Sigmoid colon (tissue), 7 donors: ENCODE data around the gene BRD2. TPM values are rescaled to one million over a fixed set of nuclear protein-coding genes. Genes with fewer than 3 reads are reported as not detected.
A peak's percentile ranks its signal among the peaks of the same experiment; 100 is the strongest.

Source experiments
- DNase-seq: peaks from one replicate; pipeline ENCODE4 v3.0.0-alpha.2; 2019
- H3K27ac ChIP-seq, 4 donors: fragments of 200-600 bp; sonication (generic); one replicate each; pipeline ENCODE4 v1.5.1; 2016 to 2019; ENCODE audit warnings: mild to moderate bottlenecking in 1 of 4
- H3K27me3 ChIP-seq, 3 donors: fragments of 200-600 bp; sonication (generic); one replicate each; pipeline ENCODE4 v1.5.1; 2019; ENCODE audit warnings: mild to moderate bottlenecking in 1 of 3
- H3K36me3 ChIP-seq, 4 donors: fragments of 200-600 bp; sonication (generic); one replicate each; pipeline ENCODE4 v1.5.1; 2016 to 2019
- H3K4me1 ChIP-seq, 4 donors: fragments of 200-600 bp; sonication (generic); one replicate each; pipeline ENCODE4 v1.5.1; 2017 to 2019
- H3K4me3 ChIP-seq, 4 donors: fragments of 200-600 bp; sonication (generic); one replicate each; pipeline ENCODE4 v1.5.1; 2017 to 2019; ENCODE audit warnings: mild to moderate bottlenecking in 2 of 4, moderate library complexity in 1 of 4
- H3K9me3 ChIP-seq, 4 donors: fragments of 200-600 bp in 3 of 4; sonication (generic) in 3 of 4; one replicate each; pipeline versions ENCODE4 v1.5.1 to v1.6.1; 2013 to 2019
- CTCF ChIP-seq, 4 experiments: fragments of 450-650 bp in 3 of 4; fragments of 200-600 bp in 1 of 4; IDR thresholded peaks; one replicate each; pipeline ENCODE4 v1.5.1; 2016 to 2019; ENCODE audit warnings: antibody characterized with exemption in 4 of 4, mild to moderate bottlenecking in 3 of 4, moderate library complexity in 2 of 4
- EP300 ChIP-seq, 4 donors: sonication (generic); formaldehyde crosslinking; IDR thresholded peaks; one replicate each; pipeline ENCODE4 v1.6.1; 2017; ENCODE audit warnings: antibody characterized with exemption in 4 of 4
- POLR2A ChIP-seq, 2 donors: fragments of 450-650 bp; IDR thresholded peaks; one replicate each; pipeline ENCODE4 v1.6.1; 2016; ENCODE audit warnings: antibody characterized with exemption in 2 of 2, mild to moderate bottlenecking in 2 of 2, moderate library complexity in 2 of 2
- POLR2AphosphoS5 ChIP-seq, 4 donors: sonication (generic); formaldehyde crosslinking; IDR thresholded peaks; one replicate each; pipeline ENCODE4 v1.6.1; 2017; ENCODE audit warnings: antibody characterized with exemption in 4 of 4
- WGBS, 2 donors: extraction: QIAGEN DNeasy Blood & Tissue Kit; methylation state at CpG; one replicate each; pipeline ENCODE4 v1.1.7; 2013; 5-methylcytosine and 5-hydroxymethylcytosine counted together
- intact Hi-C: fragments of 100-400 bp; cut with DNase I; formaldehyde crosslinking; loops from one replicate; pipeline ENCODE4 v1.15.1; 2023
- polyA plus RNA-seq, 3 donors: library from polyadenylated mRNA; stranded (reverse); fragments of 200-250 nt; gene quantifications; one replicate each; pipeline ENCODE4 v1.2.3, GENCODE V29; 2013
- total RNA-seq, 4 donors: library from RNA; depleted of rRNA; stranded (reverse); fragments of >200 nt; gene quantifications; one replicate each; pipeline ENCODE4 v1.1.0, GENCODE V29; 2016
- donor health status: healthy with polysubstance abuse.
- donor health status: Bipolar disorder and iron deficiency.
- donor health status: healthy.

The BRD2 gene
- total and polyA plus RNA-seq, 7 donors: 60.6 to 135 (median 84.2) TPM

DNA sequence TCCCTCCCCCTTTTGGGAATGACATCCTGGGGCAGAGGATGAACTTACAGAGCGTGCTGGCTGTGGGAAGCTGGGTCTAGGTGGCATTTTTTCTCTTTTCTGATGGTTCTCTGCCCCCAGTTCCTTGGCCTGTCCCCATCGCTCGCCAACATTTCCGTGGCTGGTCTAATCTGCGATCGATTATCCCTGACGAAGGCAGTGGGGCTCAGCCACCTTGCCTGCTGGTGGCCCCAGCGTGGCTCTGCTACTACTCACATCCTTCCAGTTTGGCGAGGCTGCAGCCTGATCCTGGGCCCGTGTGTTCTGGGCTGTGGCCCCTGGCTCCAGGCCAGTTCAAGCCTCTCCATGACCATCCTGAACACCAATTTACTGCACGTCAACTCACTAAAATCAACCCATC, 47.4 kb downstream of the BRD2 start:
- peak overlapping the region in 1 of 4 donors; percentile 38 for H3K27ac ChIP-seq
- H3K9me3 ChIP-seq: no peaks in the 10 kb centered on the region
- no peak for DNase-seq
- H3K4me3 ChIP-seq: no peak overlapping the region
- H3K4me1 ChIP-seq: peaks cover 0 to 19% (median 14%) of the 10 kb centered on the region in 4 donors
- TF ChIP-seq POLR2A (IDR thresholded peaks at IDR 0.05) (no peak), EP300 (IDR thresholded peaks at IDR 0.05) (no peak)
- H3K27me3 ChIP-seq: peaks cover 0 to 15% (median 10%) of the 10 kb centered on the region in 3 donors
- intact Hi-C loops: loop anchor here (2.0 to 5.0 kb wide), 3 partner anchors 65 to 233 kb away; no protein-coding TSS in a partner anchor
- no peaks in the 10 kb centered on the region for H3K36me3 ChIP-seq
- 82% methylated on average over 11 of the region's 11 CpGs for WGBS, 2 donors

DNA sequence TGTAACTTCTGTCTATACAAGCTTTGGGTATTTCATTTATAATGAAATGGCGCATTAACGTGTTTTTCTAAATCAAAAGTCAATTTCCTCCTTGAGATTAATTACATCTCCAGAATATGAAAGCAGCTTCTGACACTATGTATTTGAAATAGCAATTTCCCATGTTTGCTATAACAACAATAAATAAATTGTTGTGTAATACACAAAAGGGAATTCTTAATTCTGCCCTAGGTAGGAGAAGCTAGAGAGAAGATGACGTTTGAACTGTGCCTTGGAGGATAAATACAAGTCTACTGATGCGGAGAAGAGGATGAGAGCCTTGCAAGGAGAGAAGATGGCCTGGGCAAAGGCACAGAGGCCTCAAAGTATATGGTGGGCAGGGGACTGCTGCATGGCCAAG, 48.6 kb downstream of the BRD2 start:
- Histone ChIP-seq H3K4me1 (peaks cover 0 to 19% (median 14%) of the 10 kb centered on the region in 4 donors), H3K27me3 (peaks cover 0 to 15% (median 10%) of the 10 kb centered on the region in 3 donors), H3K4me3 (no peak overlapping the region), H3K36me3 (no peaks in the 10 kb centered on the region), H3K27ac (peak overlapping the region in 1 of 4 donors; percentile 74), H3K9me3 (no peaks in the 10 kb centered on the region)
- TF ChIP-seq CTCF (IDR thresholded peaks at IDR 0.05) (no peak), EP300 (IDR thresholded peaks at IDR 0.05) (no peak), POLR2AphosphoS5 (IDR thresholded peaks at IDR 0.05) (no peak), POLR2A (IDR thresholded peaks at IDR 0.05) (no peak)
- no peak for DNase-seq
- intact Hi-C loops: loop anchor here (5.0 kb wide), 1 partner anchor 145 kb away; no protein-coding TSS in a partner anchor
- WGBS, 2 donors: 71 to 72% methylated on average over 4 of the region's 4 CpGs

GRCh38 chr6:33017694-33018353, 49.4 kb downstream of the BRD2 start:
- Histone ChIP-seq H3K36me3 (no peaks in the 10 kb centered on the region), H3K4me3 (no peak overlapping the region), H3K27ac (peak overlapping the region; percentile 69 to 78 (median 73)), H3K4me1 (peaks cover 0 to 19% (median 14%) of the 10 kb centered on the region in 4 donors), H3K27me3 (peaks cover 0 to 15% (median 10%) of the 10 kb centered on the region in 3 donors), H3K9me3 (no peaks in the 10 kb centered on the region)
- DNase-seq: no peak
- TF ChIP-seq POLR2A (IDR thresholded peaks at IDR 0.05): no peak
- TF ChIP-seq EP300 (IDR thresholded peaks at IDR 0.05): no peak
- 85 to 87% methylated on average over 3 of the region's 3 CpGs for WGBS, 2 donors
- intact Hi-C loops: loop anchor here (5.0 kb wide), 1 partner anchor 144 kb away; no protein-coding TSS in a partner anchor

GRCh38 chr6:33018418-33018817, 50.0 kb downstream of the BRD2 start:
- TF ChIP-seq POLR2A (IDR thresholded peaks at IDR 0.05) (no peak), EP300 (IDR thresholded peaks at IDR 0.05) (no peak), CTCF (IDR thresholded peaks at IDR 0.05) (no peak), POLR2AphosphoS5 (IDR thresholded peaks at IDR 0.05) (no peak)
- intact Hi-C loops: loop anchor here (5.0 kb wide), 1 partner anchor 144 kb away; no protein-coding TSS in a partner anchor
- peaks cover 0 to 19% (median 14%) of the 10 kb centered on the region in 4 donors for H3K4me1 ChIP-seq
- H3K27ac ChIP-seq: peak overlapping the region; percentile 69 to 78 (median 73)
- no peaks in the 10 kb centered on the region for H3K9me3 ChIP-seq
- peak overlapping the region in 2 of 4 donors; percentile 20 to 35 for H3K4me3 ChIP-seq
- DNase-seq: no peak
- H3K27me3 ChIP-seq: peaks cover 0 to 12% (median 9%) of the 10 kb centered on the region in 3 donors
- no peaks in the 10 kb centered on the region for H3K36me3 ChIP-seq

DNA sequence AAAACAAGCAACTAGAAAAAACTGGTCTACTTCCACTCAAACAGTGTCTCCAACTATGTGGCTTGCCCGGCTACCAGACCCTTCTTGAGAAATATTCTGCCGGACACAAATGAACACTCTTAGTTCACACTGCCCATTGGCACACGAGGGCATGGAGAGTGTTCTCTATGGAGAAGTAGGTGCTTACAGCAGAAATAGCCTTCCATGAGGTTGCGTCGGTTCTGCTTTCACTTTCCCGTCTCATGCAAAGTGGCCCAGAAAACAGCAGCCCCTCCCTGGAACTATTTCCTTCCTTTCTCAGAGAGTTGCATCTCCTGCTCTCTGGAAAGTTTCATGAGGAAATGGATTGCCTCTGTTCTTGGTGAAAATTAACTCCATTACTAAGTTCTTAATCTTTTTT, 50.5 kb downstream of the BRD2 start:
- 2 to 3% methylated on average over 6 of the region's 6 CpGs for WGBS, 2 donors
- Histone ChIP-seq H3K27ac (peak overlapping the region; percentile 69 to 78 (median 73)), H3K4me3 (peak overlapping the region; percentile 13 to 35 (median 18)), H3K4me1 (peaks cover 0 to 19% (median 14%) of the 10 kb centered on the region in 4 donors), H3K27me3 (peaks cover 0 to 7% (median 4%) of the 10 kb centered on the region in 3 donors), H3K36me3 (no peaks in the 10 kb centered on the region), H3K9me3 (no peaks in the 10 kb centered on the region)
- intact Hi-C loops: loop anchor here (5.0 kb wide), 1 partner anchor 143 kb away; no protein-coding TSS in a partner anchor
- TF ChIP-seq POLR2AphosphoS5 (IDR thresholded peaks at IDR 0.05) (peak in 1 of 4 donors; percentile 62), EP300 (IDR thresholded peaks at IDR 0.05) (no peak), POLR2A (IDR thresholded peaks at IDR 0.05) (no peak), CTCF (IDR thresholded peaks at IDR 0.05) (no peak)
- DNase-seq: peak; percentile 87
